Dendritic cell treated with granulocyte-macrophage colony-stimulating factor and Interleukin-4, amounts not matched to agents 40 ng/mL and 50 ng/mL, for 4 days (primary cell): ENCODE measurements around the gene ITGAE.
A peak's percentile ranks its signal among the peaks of the same experiment; 100 is the strongest.

ENCODE experiments used
- H3K27ac Mint-ChIP-seq: one replicate; pipeline ENCODE4 v1.8.0; 2022; ENCODE audit warnings: mild to moderate bottlenecking, mixed read lengths
- H3K27me3 Mint-ChIP-seq: one replicate; pipeline ENCODE4 v1.8.0; 2022; ENCODE audit warnings: mild to moderate bottlenecking, mixed read lengths
- H3K36me3 Mint-ChIP-seq: one replicate; pipeline ENCODE4 v1.8.0; 2022; ENCODE audit warnings: low read depth, mixed read lengths
- H3K4me1 Mint-ChIP-seq: one replicate; pipeline ENCODE4 v1.8.0; 2022; ENCODE audit warnings: low read depth, mixed read lengths
- H3K4me3 Mint-ChIP-seq: one replicate; pipeline ENCODE4 v1.8.0; 2022; ENCODE audit warnings: mild to moderate bottlenecking, moderate library complexity, mixed read lengths
- H3K9me3 Mint-ChIP-seq: one replicate; pipeline ENCODE4 v1.8.0; 2022; ENCODE audit warnings: mixed read lengths
- intact Hi-C: fragments of 100-400 bp; cut with micrococcal nuclease; formaldehyde crosslinking; loops from one replicate; pipeline ENCODE4 v1.15.0; 2022

ITGAE gene

DNA sequence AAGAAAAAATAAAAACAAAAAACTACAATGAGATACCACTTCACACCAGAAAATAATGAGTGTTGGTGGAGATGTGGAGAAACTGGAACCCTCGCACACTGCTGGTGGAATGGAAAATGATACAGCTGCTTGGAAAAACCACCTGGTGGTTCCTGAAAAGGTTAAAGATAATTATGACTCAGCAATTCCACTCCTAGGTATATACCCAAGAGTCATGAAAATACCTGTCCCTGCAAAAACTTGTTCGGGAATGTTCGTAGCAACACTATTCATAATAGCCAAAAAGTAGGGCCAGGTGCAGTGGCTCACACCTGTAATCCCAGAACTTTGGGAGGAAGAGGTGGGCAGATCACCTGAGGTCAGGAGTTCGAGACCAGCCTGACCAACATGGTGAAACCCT, 8.1 kb upstream of the ITGAE start:
- H3K36me3 Mint-ChIP-seq = peaks cover 71% of the 10 kb centered on the region
- H3K4me3 Mint-ChIP-seq = no peak overlapping the region
- H3K9me3 Mint-ChIP-seq = no peaks in the 10 kb centered on the region
- intact Hi-C loops = no loop called here
- H3K27ac Mint-ChIP-seq = no peak overlapping the region
- H3K27me3 Mint-ChIP-seq = no peaks in the 10 kb centered on the region
- peaks cover 17% of the 10 kb centered on the region for H3K4me1 Mint-ChIP-seq

DNA sequence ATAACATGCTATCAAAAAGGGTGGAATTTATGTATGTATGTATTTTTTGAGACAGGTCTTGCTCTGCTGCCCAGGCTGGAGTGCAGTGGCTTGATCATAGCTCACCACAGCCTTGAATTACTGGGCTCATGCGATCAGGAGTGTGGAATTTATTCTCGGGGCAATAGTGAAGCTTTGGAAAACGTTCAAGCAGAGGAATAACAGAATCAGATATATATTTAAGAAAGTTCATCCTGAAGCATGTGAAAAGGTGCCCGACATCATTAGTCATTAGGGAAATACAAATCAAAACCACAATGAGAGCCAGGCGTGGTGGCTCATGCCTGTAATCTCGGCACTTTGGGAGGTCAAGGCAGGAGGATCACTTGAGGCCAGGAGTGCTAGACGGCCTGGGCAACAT, 7.7 kb upstream of the ITGAE start:
- Mint-ChIP-seq H3K4me3 (no peak overlapping the region), H3K4me1 (peaks cover 21% of the 10 kb centered on the region), H3K27ac (no peak overlapping the region), H3K36me3 (peaks cover 67% of the 10 kb centered on the region), H3K9me3 (no peaks in the 10 kb centered on the region), H3K27me3 (no peaks in the 10 kb centered on the region)
- intact Hi-C loops = no loop called here

DNA sequence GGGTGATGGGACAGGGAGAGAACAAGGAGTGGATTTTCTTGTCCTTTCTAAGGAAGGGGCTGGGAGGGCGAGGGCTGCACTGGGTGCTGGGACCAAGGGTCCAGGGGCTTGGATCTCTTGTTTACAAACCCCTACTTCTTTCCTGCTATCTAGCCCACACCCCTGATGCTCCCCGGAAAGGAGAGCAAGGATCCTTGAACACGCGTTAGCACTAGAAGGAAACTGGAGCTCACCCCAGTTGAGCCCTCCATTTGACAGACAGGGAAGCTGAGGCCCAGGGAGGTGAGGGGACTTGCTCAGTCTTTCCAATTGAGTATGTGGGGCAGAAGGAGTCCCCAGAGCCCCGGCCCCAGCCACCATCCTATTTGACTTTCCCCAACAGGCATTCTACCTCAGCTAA, 4.6 kb upstream of the ITGAE start:
- H3K9me3 Mint-ChIP-seq = no peaks in the 10 kb centered on the region
- H3K4me3 Mint-ChIP-seq = no peak overlapping the region
- peaks cover 36% of the 10 kb centered on the region for H3K36me3 Mint-ChIP-seq
- H3K27me3 Mint-ChIP-seq = no peaks in the 10 kb centered on the region
- peaks cover 50% of the 10 kb centered on the region for H3K4me1 Mint-ChIP-seq
- H3K27ac Mint-ChIP-seq = no peak overlapping the region
- intact Hi-C loops = no loop called here

DNA sequence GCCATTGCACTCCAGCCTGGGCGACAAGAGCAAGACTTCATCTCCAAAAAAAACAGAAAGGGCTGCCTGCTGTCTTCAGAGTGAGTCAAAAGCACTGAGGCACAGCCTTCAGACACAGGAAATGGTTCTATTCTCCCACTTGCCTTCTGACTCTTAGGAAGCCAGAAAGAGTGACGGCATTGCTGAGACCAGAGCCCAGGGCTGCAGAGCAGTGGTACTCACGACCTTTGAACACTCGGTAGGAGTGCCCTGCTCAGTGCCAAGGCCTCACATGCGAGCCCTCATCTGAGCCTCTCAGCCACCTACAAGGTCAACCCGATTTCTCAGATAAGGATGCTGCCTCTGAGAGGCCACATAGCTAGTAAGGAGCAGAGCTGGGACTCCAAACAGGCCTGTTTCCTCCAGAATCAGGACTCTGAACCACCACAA, 3.5 kb upstream of the ITGAE start:
- Mint-ChIP-seq H3K4me1 (peaks cover 57% of the 10 kb centered on the region), H3K4me3 (no peak overlapping the region), H3K27me3 (no peaks in the 10 kb centered on the region), H3K9me3 (no peaks in the 10 kb centered on the region), H3K36me3 (peaks cover 25% of the 10 kb centered on the region), H3K27ac (peak overlapping the region; percentile 86)
- intact Hi-C loops = no loop called here

DNA sequence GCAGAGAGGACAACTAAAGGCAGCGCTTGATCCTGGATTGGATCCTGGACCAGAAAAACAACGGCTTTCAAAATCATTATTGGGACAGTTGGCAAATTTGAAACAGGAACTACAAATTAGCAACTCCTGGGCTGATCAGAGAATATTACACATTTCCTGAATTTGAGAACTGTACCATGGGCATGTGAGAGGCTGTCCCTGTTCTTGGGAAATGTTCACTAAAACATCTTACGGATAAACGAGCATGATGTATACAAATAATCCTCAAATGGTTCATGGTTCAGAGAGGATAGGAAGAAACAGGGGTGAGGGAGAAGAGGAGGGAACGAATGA, 2.3 kb upstream of the ITGAE start:
- H3K4me3 Mint-ChIP-seq = peak overlapping the region; percentile 40
- H3K4me1 Mint-ChIP-seq = peaks cover 69% of the 10 kb centered on the region
- intact Hi-C loops = no loop called here
- H3K27me3 Mint-ChIP-seq = no peaks in the 10 kb centered on the region
- peak overlapping the region; percentile 86 for H3K27ac Mint-ChIP-seq
- peaks cover 16% of the 10 kb centered on the region for H3K36me3 Mint-ChIP-seq
- no peaks in the 10 kb centered on the region for H3K9me3 Mint-ChIP-seq

DNA sequence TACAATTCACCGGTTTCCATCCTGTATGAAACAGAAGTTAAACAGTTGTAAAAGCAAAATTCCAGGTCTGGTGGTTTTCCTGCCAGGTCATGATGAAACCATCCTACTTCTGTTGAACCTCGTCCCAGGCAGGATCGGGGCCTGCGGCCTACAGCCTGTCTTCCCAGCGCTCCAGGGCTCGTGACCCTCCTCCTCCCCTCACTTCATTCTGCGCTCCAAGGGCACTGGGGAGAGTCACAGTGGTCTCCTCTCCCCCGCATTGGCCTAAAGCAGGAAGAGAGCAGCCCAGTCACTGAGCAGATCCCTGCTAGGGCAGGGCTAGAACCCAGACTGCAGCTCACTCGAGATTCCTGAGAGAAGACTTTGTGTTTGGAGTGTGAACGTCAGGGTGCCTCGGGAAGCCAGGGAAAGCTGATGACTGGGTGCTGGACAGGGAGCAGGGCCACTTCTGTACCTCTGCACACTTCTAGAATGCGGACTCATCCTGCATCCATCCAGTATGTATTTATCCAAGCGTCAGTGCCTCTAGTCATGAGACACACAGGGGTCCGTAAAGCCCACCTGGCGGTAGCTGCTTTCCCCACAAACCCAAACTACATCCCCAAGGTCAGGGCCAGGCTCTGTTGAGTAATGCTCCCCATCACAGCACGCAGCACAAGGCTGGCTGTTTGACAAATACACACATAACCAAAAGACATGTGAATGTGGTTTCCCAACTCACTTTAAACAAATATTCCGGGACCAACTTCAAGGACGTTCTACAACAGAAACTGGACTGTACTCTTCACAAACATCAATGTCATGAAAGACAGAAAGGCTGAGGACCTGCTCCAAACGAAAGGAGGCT, 1.7 kb upstream of the ITGAE start:
- no peaks in the 10 kb centered on the region for H3K9me3 Mint-ChIP-seq
- no peaks in the 10 kb centered on the region for H3K27me3 Mint-ChIP-seq
- intact Hi-C loops = no loop called here
- peak overlapping the region; percentile 86 for H3K27ac Mint-ChIP-seq
- peak overlapping the region; percentile 40 for H3K4me3 Mint-ChIP-seq
- peaks cover 75% of the 10 kb centered on the region for H3K4me1 Mint-ChIP-seq
- peaks cover 10% of the 10 kb centered on the region for H3K36me3 Mint-ChIP-seq

DNA sequence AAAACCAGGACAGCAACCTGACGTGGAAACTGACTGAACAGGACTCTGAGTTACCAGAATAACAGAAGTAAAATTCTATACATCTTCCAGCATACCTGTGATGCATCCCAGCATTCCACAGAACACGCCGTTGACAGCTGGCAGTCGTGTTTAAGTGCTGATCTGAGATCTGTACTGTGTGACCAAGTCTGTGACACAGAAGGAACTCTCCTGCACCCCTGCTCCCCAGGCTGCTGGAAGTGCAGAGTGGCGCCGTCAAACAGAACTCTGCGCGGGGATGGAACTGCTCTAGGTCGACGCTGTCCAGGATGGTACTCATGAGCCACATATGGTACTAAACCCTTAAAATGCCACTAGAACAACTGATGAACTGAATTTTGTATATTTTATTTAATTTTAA, 804 bp upstream of the ITGAE start:
- Mint-ChIP-seq H3K9me3 (no peaks in the 10 kb centered on the region), H3K36me3 (peaks cover 1% of the 10 kb centered on the region), H3K27ac (peak overlapping the region; percentile 80), H3K4me1 (peaks cover 80% of the 10 kb centered on the region), H3K27me3 (no peaks in the 10 kb centered on the region), H3K4me3 (no peak overlapping the region)
- intact Hi-C loops = no loop called here

DNA sequence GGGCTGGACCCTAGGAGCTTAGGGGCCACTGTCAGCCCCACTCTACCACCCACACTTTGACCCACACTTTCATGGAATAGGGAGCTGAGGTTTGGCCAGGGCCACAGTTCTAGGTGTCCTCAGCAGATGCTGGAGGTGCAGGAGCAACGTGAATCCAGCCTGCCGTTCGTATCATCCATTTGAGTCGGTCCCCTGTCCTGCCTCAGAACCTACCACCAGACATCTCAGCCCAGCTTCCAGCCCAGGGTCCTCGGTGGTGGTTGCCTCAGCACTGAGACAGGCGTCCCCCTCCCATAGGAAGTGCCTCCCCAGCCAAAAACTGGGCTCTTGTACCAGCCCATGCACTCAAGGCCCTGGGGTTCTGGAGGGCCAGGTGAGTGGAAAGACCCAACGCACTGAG, 359 bp upstream of the ITGAE start:
- intact Hi-C loops = no loop called here
- H3K4me3 Mint-ChIP-seq = no peak overlapping the region
- peak overlapping the region; percentile 80 for H3K27ac Mint-ChIP-seq
- peaks cover 85% of the 10 kb centered on the region for H3K4me1 Mint-ChIP-seq
- H3K27me3 Mint-ChIP-seq = no peaks in the 10 kb centered on the region
- no peaks in the 10 kb centered on the region for H3K9me3 Mint-ChIP-seq
- no peaks in the 10 kb centered on the region for H3K36me3 Mint-ChIP-seq

DNA sequence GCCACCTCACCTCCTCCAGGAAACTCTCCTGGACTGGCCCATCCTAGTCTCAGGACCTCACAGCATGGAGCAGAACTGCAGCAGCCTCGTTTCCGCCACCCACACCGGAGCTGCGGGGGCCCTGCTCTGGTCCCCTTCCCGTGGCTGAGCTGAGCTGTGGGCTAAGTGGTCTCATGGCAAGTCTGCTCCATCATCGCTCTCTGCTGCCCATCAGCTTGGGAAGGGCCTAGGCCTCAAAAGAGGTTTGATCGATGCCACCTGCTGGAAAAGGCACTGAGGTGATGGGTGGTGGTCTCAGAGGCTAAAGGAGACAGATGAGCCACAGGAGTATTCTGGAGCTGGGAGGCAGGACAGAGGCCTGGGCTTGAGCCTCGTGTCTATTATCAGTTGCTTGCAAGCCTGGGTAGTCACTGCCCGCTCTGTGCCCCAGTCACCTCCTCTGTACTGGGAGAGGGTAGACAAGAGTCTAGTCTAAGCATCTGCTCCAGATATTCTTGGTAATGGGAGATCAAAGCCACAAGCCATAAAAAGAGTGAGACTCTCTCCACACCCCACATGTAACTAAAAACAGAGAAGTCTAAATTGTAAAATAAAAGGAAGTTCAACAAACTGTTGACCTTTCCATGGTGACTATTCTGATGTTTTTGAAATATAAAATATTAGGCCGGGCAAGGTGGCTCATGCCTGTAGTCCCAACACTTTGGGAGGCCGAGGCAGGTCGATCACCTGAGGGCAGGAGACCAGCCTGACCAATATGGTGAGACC, 1.6 kb downstream of the ITGAE start:
- peaks cover 78% of the 10 kb centered on the region for H3K4me1 Mint-ChIP-seq
- intact Hi-C loops = no loop called here
- no peak overlapping the region for H3K4me3 Mint-ChIP-seq

DNA sequence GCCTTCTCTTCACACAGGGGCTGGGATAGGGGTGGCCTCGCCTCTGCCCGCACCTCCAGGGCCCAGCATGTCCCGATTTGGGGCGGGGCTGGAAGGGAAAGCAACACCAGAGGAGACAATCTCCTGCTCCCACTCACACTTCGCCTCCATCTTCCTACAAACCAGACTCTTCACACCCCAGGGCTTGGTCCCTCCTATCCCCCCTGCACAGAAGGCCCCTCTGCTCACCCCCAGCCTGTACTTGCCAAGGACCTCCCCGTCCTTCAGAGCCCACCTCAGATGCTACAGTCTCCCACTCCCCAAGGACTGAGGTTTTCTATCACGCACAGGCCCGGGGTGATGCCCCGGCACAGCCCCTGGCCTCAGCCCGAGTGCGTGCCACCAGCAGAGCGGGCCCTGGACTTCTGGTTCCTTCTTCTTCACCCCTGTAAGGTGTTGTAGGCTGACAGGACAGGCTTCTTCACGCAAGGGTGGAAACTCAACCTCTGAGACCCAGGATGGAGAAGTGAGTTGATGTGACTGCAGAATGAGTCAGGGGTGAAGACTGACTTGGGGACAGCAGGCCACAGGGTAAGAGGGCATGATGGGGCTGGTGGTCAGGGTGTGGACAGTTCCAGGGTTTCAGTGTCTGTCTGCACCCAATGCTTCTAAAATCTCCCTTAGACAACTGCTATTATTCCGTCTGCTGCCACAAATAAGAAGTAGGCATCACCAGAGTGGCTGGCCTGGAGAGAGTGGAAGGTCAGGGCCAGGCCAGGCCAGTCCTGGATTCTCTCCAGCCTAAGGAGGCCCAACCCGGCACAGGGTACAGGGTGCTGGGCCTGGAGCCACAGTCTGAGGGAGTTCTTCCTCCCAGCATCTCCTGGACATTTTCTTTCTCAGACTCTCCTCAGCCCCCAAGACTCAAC, 2.5 kb downstream of the ITGAE start:
- Mint-ChIP-seq H3K27ac (peak overlapping the region; percentile 80), H3K4me3 (peak overlapping the region; percentile 18), H3K36me3 (no peaks in the 10 kb centered on the region), H3K27me3 (no peaks in the 10 kb centered on the region), H3K9me3 (no peaks in the 10 kb centered on the region), H3K4me1 (peaks cover 70% of the 10 kb centered on the region)
- intact Hi-C loops = no loop called here

More for the DNA sequence above, 1.6 kb downstream of the ITGAE start:
- peak overlapping the region; percentile 80 for H3K27ac Mint-ChIP-seq
- no peaks in the 10 kb centered on the region for H3K27me3 Mint-ChIP-seq
- no peaks in the 10 kb centered on the region for H3K9me3 Mint-ChIP-seq
- no peaks in the 10 kb centered on the region for H3K36me3 Mint-ChIP-seq

DNA sequence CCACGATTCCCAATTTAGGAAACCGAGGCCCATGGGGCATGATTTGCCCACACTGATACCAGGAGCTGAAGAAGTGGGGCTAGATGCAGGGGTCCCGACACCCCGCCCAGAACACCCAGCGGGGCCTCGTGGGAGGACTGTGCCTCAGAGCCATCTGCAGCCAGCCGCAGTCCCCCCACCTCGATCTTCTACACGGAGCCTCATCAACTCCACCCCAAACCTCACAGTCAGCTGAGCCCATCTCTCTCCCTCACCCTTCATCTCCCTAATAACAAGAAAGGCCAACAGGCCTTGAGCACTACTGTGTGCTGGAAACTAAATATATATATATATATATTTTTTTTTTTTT, 4.2 kb downstream of the ITGAE start:
- Mint-ChIP-seq H3K4me1 (peaks cover 63% of the 10 kb centered on the region), H3K27ac (no peak overlapping the region), H3K27me3 (no peaks in the 10 kb centered on the region), H3K36me3 (no peaks in the 10 kb centered on the region), H3K4me3 (no peak overlapping the region), H3K9me3 (no peaks in the 10 kb centered on the region)
- intact Hi-C loops = no loop called here

DNA sequence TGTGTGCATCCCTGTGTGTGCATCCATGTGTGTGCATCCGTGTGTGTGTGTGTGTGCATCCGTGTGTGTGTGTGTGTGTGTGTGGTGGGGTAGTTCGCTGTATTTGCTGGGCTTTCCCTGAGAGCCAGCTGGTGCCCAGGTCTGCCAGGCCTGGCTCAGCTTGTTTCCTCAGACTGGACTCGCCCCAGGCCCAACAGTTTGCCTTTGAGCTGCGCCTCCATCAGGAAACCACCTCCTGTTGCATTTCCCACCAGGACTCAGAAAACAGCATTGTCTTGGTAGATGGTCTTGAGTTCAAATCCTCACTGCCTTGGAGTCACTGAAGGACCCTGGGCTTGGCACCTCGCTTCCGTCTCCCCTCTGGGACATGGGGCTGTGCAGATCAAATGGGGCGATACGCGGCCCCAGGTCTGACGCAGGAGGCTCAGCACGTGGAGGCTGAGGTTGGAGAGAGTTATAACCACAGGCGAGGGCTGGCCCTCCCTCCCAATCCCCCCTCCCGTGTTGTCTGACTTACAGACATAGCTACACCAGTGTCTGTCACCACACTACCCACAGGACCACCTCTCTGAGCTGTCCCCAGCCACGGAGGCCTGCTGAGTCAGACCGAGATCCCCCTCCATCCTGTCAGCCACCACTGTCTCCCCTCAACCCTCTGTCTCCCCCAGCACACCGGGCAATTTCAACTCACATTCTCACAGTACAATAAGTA, 4.7 kb downstream of the ITGAE start:
- H3K27ac Mint-ChIP-seq = no peak overlapping the region
- H3K9me3 Mint-ChIP-seq = no peaks in the 10 kb centered on the region
- intact Hi-C loops = no loop called here
- no peak overlapping the region for H3K4me3 Mint-ChIP-seq
- H3K4me1 Mint-ChIP-seq = peaks cover 63% of the 10 kb centered on the region
- no peaks in the 10 kb centered on the region for H3K36me3 Mint-ChIP-seq
- H3K27me3 Mint-ChIP-seq = no peaks in the 10 kb centered on the region

DNA sequence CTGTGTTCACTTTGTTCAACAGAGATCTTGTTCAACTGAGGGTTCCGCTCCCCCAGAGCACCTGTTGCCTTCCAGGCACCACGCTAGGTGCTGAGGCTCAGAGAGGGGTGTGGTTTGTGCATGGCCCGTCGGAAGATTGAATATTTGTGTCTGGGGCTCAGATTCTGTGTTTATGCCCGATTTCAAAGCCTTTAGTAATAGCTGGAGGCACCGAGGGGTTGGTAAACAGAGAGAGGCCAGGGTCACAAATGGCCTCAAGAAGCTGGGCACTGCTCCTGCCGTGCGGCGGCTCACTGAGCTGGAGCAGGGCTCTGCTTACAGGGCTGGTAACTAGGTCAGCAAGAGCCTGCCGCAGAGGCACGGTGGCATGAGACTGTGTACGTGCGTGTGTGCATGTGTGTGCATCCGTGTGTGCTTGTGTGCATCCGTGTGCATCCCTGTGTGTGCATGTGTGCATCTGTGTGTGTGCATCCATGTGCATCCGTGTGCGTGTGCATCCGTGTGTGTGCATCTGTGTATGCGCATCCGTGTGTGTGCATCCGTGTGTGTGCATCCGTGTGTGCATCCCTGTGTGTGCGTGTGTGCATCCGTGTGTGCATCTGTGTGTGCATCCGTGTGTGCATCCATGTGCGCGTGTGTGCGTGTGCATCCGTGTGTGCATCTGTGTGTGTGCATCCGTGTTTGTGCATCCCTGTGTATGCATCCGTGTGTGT, 5.4 kb downstream of the ITGAE start:
- no peaks in the 10 kb centered on the region for H3K27me3 Mint-ChIP-seq
- intact Hi-C loops = no loop called here
- H3K36me3 Mint-ChIP-seq = no peaks in the 10 kb centered on the region
- peaks cover 63% of the 10 kb centered on the region for H3K4me1 Mint-ChIP-seq
- H3K27ac Mint-ChIP-seq = no peak overlapping the region
- no peaks in the 10 kb centered on the region for H3K9me3 Mint-ChIP-seq
- H3K4me3 Mint-ChIP-seq = no peak overlapping the region
